ENCODE results near the gene APOA5. TPM values are rescaled to one million over a fixed set of nuclear protein-coding genes. Genes with fewer than 3 reads are reported as not detected.
A peak's percentile ranks its signal among the peaks of the same experiment; 100 is the strongest.

The APOA5 gene
- total and polyA plus RNA-seq, 9 of the 15 experiments (the other 6 are each of a cell fraction or from before 2014, with no cell fraction given), result not detected

DNA sequence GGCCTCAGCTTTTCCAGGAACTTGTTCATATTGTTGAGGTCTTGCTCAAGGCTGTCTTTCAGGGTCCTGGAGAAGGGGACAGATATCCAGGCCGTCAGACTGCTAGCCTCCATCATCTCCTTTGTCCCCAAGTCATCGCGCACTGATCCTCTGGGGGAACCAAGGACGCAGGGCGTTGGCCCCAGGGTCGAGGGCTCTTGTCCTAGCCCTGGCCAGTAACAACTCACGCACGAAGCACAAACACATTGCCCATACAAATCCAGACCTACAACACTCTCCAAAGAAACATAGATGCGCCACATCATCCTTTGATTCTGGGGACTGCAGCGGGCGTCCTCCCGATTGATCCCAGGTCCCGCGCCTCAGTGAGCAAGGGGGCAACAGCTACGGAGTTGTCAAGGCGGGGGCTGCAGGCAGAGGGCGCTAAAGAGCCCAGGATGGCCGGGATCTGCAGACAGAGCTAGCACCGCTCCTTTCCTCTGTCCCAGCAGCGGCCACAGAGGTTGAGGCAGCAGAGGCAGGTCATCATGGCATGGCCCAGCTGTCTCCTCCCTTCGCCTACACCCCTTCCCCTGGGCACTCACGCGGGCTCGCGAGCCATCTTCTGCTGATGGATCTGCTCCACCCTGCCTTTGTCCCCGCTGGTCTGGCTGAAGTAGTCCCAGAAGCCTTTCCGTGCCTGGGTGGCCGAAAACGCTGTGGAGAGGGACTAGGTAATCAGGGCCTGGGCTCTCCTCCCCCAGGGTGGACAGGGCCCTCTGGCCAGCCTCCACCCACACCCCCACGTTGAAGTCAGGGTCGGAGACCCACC is 472 bp downstream of the APOA5 start (continued):
- TF ChIP-seq ETV6 (IDR thresholded peaks at IDR 0.05; ENCODE audit: borderline replicate concordance in 1 of 2, low read depth in 2 of 2, low read length in 1 of 2) (no peak), ETV6 (CRISPR knock-in tag; IDR thresholded peaks at IDR 0.05; ENCODE audit: borderline replicate concordance) (no peak), FOSL1 (tag; conservative IDR thresholded peaks at IDR 0.05) (no peak), NFRKB (IDR thresholded peaks at IDR 0.05; ENCODE audit: low read depth) (no peak), CSDE1 (IDR thresholded peaks at IDR 0.05) (no peak), RCOR1 (IDR thresholded peaks at IDR 0.05; ENCODE audit: borderline replicate concordance in 1 of 2, low read depth in 2 of 2, low read length in 2 of 2) (no peak), MCM2 (IDR thresholded peaks at IDR 0.05; ENCODE audit: low read depth) (no peak), BDP1 (IDR thresholded peaks at IDR 0.05; ENCODE audit: insufficient read depth, insufficient read length) (no peak), ZNF444 (CRISPR knock-in tag; IDR thresholded peaks at IDR 0.05) (no peak), RAD51 (IDR thresholded peaks at IDR 0.05; ENCODE audit: borderline replicate concordance, low read depth) (no peak), PCBP1 (IDR thresholded peaks at IDR 0.05; ENCODE audit: low read depth, low read length, poor library complexity, severe bottlenecking) (no peak), ZNF384 (IDR thresholded peaks at IDR 0.05; ENCODE audit: low read depth, low read length) (no peak), ZNF165 (CRISPR knock-in tag; IDR thresholded peaks at IDR 0.05; ENCODE audit: borderline replicate concordance) (no peak), HDAC6 (IDR thresholded peaks at IDR 0.05; ENCODE audit: low read depth, low read length) (no peak), CBX3 (IDR thresholded peaks at IDR 0.05; ENCODE audit: borderline replicate concordance in 1 of 2, low read length in 2 of 2) (no peak), BHLHE40 (IDR thresholded peaks at IDR 0.05; ENCODE audit: low read length) (0 out of 2 replicates have a peak, but pooled peaks have one; percentile 18), PHB2 (IDR thresholded peaks at IDR 0.05; ENCODE audit: low read depth) (no peak)
- TF ChIP-seq, protein P1, sequence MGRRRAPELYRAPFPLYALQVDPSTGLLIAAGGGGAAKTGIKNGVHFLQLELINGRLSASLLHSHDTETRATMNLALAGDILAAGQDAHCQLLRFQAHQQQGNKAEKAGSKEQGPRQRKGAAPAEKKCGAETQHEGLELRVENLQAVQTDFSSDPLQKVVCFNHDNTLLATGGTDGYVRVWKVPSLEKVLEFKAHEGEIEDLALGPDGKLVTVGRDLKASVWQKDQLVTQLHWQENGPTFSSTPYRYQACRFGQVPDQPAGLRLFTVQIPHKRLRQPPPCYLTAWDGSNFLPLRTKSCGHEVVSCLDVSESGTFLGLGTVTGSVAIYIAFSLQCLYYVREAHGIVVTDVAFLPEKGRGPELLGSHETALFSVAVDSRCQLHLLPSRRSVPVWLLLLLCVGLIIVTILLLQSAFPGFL (CRISPR knock-in tag; IDR thresholded peaks at IDR 0.05), result no peak
- TF ChIP-seq, protein P2, sequence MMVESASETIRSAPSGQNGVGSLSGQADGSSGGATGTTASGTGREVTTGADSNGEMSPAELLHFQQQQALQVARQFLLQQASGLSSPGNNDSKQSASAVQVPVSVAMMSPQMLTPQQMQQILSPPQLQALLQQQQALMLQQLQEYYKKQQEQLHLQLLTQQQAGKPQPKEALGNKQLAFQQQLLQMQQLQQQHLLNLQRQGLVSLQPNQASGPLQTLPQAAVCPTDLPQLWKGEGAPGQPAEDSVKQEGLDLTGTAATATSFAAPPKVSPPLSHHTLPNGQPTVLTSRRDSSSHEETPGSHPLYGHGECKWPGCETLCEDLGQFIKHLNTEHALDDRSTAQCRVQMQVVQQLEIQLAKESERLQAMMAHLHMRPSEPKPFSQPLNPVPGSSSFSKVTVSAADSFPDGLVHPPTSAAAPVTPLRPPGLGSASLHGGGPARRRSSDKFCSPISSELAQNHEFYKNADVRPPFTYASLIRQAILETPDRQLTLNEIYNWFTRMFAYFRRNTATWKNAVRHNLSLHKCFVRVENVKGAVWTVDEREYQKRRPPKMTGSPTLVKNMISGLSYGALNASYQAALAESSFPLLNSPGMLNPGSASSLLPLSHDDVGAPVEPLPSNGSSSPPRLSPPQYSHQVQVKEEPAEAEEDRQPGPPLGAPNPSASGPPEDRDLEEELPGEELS (CRISPR knock-in tag; IDR thresholded peaks at IDR 0.05; ENCODE audit: borderline replicate concordance), result no peak
- TF ChIP-seq, protein P3, sequence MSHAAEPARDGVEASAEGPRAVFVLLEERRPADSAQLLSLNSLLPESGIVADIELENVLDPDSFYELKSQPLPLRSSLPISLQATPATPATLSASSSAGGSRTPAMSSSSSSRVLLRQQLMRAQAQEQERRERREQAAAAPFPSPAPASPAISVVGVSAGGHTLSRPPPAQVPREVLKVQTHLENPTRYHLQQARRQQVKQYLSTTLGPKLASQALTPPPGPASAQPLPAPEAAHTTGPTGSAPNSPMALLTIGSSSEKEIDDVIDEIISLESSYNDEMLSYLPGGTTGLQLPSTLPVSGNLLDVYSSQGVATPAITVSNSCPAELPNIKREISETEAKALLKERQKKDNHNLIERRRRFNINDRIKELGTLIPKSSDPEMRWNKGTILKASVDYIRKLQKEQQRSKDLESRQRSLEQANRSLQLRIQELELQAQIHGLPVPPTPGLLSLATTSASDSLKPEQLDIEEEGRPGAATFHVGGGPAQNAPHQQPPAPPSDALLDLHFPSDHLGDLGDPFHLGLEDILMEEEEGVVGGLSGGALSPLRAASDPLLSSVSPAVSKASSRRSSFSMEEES (CRISPR knock-in tag; IDR thresholded peaks at IDR 0.05), result no peak
- TF ChIP-seq, protein P4, sequence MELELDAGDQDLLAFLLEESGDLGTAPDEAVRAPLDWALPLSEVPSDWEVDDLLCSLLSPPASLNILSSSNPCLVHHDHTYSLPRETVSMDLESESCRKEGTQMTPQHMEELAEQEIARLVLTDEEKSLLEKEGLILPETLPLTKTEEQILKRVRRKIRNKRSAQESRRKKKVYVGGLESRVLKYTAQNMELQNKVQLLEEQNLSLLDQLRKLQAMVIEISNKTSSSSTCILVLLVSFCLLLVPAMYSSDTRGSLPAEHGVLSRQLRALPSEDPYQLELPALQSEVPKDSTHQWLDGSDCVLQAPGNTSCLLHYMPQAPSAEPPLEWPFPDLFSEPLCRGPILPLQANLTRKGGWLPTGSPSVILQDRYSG (tag; conservative IDR thresholded peaks at IDR 0.05; ENCODE audit: low read depth), result no peak

All from K562 (cell line).